ENCODE measurements around the gene CALHM3. TPM values are rescaled to one million over a fixed set of nuclear protein-coding genes. Genes with fewer than 3 reads are reported as not detected.

The CALHM3 gene
- total RNA-seq, 4 donors from 2014 or later = not detected

GRCh38 chr10:103478671-103479070 lies 369 bp downstream of the CALHM3 start:
- Histone ChIP-seq H3K27ac (no peak overlapping the region), H3K4me3 (replicated peaks in 1 of 3) (no peak overlapping the region), H3K36me3 (no peaks in the 10 kb centered on the region), H3K9me3 (no peaks in the 10 kb centered on the region), H3K27me3 (no peaks in the 10 kb centered on the region), H3K4me1 (peaks cover 0 to 4% of the 10 kb centered on the region in 2 donors)
- WGBS, 2 donors = 94 to 96% methylated on average over 13 to 20 of the region's 22 CpGs
- TF ChIP-seq POLR2A (IDR thresholded peaks at IDR 0.05) = no peak
- no peak for TF ChIP-seq CTCF (IDR thresholded peaks at IDR 0.05)
- DNase-seq = no peak
- intact Hi-C loops (cut with DNase I) = no loop called here

GRCh38 chr10:103476046-103476768 lies 2.8 kb downstream of the CALHM3 start:
- Histone ChIP-seq H3K36me3 (no peaks in the 10 kb centered on the region), H3K4me1 (peaks cover 0 to 4% of the 10 kb centered on the region in 2 donors), H3K27me3 (no peaks in the 10 kb centered on the region), H3K4me3 (replicated peaks in 1 of 3) (no peak overlapping the region), H3K9me3 (no peaks in the 10 kb centered on the region), H3K27ac (no peak overlapping the region)
- TF ChIP-seq POLR2A (IDR thresholded peaks at IDR 0.05) (no peak), CTCF (IDR thresholded peaks at IDR 0.05) (no peak)
- DNase-seq = no peak
- intact Hi-C loops (cut with DNase I) = no loop called here
- WGBS, 2 donors = 63% methylated on average over 8 to 9 of the region's 11 CpGs

GRCh38 chr10:103475437-103475836 lies 3.6 kb downstream of the CALHM3 start:
- WGBS, 2 donors = 74 to 88% methylated on average over 3 to 4 of the region's 4 CpGs
- no peak overlapping the region for H3K27ac ChIP-seq
- intact Hi-C loops (cut with DNase I) = no loop called here
- peaks cover 0 to under 1% of the 10 kb centered on the region in 2 donors for H3K4me1 ChIP-seq
- no peaks in the 10 kb centered on the region for H3K9me3 ChIP-seq
- no peak overlapping the region for H3K4me3 ChIP-seq (replicated peaks in 1 of 3)
- H3K36me3 ChIP-seq = no peaks in the 10 kb centered on the region
- H3K27me3 ChIP-seq = no peaks in the 10 kb centered on the region
- no peak for TF ChIP-seq POLR2A (IDR thresholded peaks at IDR 0.05)
- no peak for TF ChIP-seq CTCF (IDR thresholded peaks at IDR 0.05)
- no peak for DNase-seq

GRCh38 chr10:103474077-103474476 lies 5.0 kb downstream of the CALHM3 start:
- Histone ChIP-seq H3K4me1 (no peaks in the 10 kb centered on the region), H3K9me3 (no peaks in the 10 kb centered on the region), H3K27me3 (no peaks in the 10 kb centered on the region), H3K36me3 (no peaks in the 10 kb centered on the region), H3K4me3 (replicated peaks in 1 of 3) (no peak overlapping the region), H3K27ac (no peak overlapping the region)
- no peak for DNase-seq
- WGBS, 2 donors = 91 to 96% methylated on average over 3 of the region's 3 CpGs
- no peak for TF ChIP-seq CTCF (IDR thresholded peaks at IDR 0.05)
- TF ChIP-seq POLR2A (IDR thresholded peaks at IDR 0.05) = no peak
- intact Hi-C loops (cut with DNase I) = no loop called here

- no peaks in the 10 kb centered on the region for H3K36me3 ChIP-seq
- peak; percentile 31 to 45 for DNase-seq
- no peaks in the 10 kb centered on the region for H3K27me3 ChIP-seq
- no peaks in the 10 kb centered on the region for H3K9me3 ChIP-seq
- TF ChIP-seq CTCF (IDR thresholded peaks at IDR 0.05) = no peak
- TF ChIP-seq POLR2A (IDR thresholded peaks at IDR 0.05) = no peak
- intact Hi-C loops (cut with DNase I) = no loop called here
- 70 to 77% methylated on average over 19 to 21 of the region's 32 CpGs for whole genome bisulfite sequencing, 2 donors
- H3K27ac ChIP-seq = no peak overlapping the region
- no peak overlapping the region for H3K4me3 ChIP-seq (replicated peaks in 1 of 3)
- no peaks in the 10 kb centered on the region for H3K4me1 ChIP-seq
These were observed 5.8 kb downstream of the CALHM3 start for GRCh38 chr10:103473261-103473671.
